GM18909 (cell line): ENCODE data around the gene TRIM54.
"Not testable (repeated sequence)": the region's sequence is repeated elsewhere in the genome, so short reads cannot be mapped to it uniquely, and the experiment has no call there.

Source experiments
- ATAC-seq: cut with Tn5 transposase; IDR thresholded peaks from one replicate; pipeline ENCODE4 v1.9.1; 2021; ENCODE audit warnings: mild to moderate bottlenecking; ENCODE audit not compliant: unreplicated experiment, poor library complexity

TRIM54 gene

GRCh38 chr2:27278010-27278409 lies 4.2 kb upstream of the TRIM54 start:
- no peak for ATAC-seq

DNA sequence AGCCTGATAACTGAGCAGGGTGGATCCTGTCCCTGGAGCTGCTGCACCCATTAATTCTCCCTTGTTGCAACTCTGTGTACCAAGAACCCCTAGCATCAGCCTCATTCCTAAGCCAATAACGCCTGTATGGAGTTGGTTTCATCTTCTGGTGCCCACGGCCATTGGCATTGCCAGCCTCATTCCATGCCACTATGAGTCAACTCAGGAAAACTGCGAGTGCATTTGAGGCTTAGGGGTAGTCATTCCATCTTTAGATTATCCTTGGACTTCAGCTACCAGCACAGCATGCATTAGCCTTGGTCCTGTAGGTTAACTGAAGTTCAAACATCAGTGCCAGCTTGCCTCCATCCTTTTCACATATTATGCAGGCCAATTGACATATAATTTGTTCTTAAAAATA lies 1.4 kb upstream of the TRIM54 start:
- no peak for ATAC-seq

GRCh38 chr2:27281442-27281841 lies 787 bp upstream of the TRIM54 start:
- no peak for ATAC-seq

- ATAC-seq = no peak
Observed at GRCh38 chr2:27282892-27283291, 663 bp downstream of the TRIM54 start.

DNA sequence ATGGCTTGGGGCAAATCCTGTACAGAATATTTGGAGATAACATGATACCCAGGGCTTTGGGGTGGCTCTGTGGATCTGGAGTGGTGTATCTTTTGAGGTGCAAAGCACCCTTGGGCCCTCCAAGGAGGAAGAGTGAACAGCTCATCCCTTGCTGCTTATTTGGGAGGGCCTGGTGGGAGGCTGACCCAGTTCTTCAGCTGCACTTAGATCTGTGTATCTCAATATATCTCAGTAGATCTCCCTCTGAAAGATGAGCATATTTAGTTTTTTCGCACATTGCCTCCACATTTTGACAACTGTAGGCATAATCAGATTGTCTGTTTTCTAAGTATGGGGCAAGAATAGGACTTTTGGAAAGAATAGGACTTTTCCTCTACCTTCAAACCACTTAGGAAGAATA lies 2.8 kb downstream of the TRIM54 start:
- no peak for ATAC-seq

GRCh38 chr2:27285481-27285880 lies 3.3 kb downstream of the TRIM54 start:
- ATAC-seq = no peak

- no peak for ATAC-seq
Observed at GRCh38 chr2:27288610-27289009, 6.4 kb downstream of the TRIM54 start.

DNA sequence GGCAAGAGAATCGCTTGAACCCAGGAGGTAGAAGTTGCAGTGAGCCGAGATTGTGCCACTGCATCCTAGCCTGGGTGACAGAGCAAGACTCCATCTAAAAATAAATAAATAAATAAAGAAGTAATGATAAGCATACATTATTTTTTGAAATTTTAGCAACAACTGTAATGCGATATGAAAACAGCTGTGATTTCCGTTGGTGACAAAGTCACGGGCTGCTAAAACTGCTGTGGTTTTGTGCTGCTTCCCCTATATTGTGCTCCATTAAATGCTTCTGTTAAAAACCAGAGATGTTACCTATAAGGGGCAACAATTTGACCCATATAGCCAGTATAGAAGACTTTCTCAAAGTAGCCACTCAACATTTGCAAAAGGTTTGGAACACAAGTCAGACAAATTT lies 8.3 kb downstream of the TRIM54 start:
- ATAC-seq = no peak

GRCh38 chr2:27291865-27292264 lies 9.6 kb downstream of the TRIM54 start:
- no peak for ATAC-seq

DNA sequence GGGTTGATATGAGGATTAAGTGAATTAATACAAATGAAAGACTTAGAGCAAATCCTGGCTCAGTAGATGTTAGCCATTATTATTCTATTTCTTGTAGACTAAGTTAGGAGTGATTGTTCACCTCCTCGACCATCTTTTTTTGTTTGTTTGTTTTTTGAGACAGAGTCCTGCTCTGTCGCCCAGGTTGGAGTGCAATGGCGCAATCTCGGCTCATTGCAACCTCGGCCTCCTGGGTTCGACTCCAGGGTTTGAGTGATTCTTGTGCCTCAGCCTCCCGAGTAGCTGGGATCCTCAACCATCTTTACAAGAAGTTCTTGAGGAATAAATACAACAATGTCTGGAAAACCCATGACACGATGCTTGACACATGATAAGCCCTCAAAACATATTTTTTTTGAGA lies 12.7 kb downstream of the TRIM54 start:
- no peak for ATAC-seq

- no peak for ATAC-seq
Observed at GRCh38 chr2:27296481-27296880, 14.3 kb downstream of the TRIM54 start.

GRCh38 chr2:27297195-27297594 lies 15.0 kb downstream of the TRIM54 start:
- ATAC-seq = no peak

DNA sequence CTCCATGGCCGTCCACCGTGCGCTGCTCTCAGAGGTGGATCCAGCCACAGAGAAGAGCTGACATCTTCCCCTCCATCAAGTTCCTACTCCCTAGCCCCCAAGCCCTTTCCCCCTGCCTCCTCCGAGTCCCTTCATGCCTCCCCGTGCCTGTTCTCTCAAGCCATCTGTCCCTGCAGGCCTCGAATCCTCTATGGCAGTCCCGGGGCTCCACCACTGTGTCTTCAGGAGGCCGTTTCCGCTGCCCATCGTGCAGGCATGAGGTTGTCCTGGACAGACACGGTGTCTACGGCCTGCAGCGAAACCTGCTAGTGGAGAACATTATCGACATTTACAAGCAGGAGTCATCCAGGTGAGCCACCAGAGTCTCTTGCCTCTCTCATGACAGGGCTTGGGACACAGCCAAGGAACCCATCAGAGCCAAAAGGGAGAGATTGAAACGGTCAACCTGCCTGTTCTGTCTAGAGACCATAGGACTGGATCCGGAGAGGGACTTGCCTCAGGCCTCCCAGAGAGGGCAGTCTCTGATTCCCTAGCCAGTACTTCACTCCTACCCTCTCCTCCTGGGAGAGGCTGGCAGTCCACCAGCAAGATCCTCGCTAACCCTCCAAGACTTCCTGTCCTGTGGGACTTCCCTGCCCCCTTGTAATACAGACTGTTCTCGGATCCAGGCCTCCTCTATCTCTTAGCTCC lies 16.3 kb downstream of the TRIM54 start:
- no peak for ATAC-seq

GRCh38 chr2:27300606-27301005 lies 18.4 kb downstream of the TRIM54 start:
- not testable (repeated sequence) for ATAC-seq

DNA sequence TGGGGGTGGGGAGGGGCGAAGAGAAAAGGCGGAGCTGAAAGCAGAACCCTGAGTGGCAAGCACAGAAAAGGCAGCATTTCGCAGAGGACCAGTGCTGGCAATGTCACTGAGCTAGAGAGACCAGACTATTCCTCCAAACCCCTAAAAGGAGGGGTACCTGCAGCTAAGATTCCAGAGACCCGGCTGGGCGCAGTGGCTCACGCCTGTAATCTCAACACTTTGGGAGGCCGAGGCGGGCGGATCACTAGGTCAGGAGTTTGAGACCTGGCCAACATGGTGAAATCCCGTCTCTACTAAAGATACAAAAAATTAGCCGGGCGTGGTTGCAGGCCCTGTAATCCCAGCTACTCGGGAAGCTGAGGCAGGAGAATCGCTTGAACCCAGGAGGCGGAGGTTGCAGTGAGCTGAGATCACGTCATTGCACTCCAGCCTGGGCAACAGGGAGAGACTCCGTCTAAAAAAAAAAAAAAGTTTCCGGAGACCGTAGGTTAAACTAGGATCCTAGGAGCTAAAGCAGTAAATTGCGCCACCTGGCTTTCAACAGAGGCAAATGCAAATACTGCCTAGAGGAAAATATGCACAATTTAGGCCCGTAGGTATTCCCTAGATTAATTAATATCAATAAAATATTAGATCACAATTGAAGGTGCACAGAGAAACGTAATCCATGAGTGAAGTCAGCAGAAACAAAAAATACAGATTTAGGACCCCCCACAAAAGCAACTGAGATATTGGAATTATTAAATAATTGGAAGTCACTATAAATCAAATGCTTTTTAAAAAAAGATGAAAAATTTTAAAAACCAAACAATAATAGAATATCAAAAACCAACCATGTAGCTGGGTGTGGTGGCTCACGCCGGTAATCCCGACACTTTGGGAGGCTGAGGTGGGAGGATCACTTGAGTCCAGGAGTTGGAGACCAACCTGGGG lies 21.1 kb downstream of the TRIM54 start:
- no peak for ATAC-seq

GRCh38 chr2:27304488-27305240 lies 22.4 kb downstream of the TRIM54 start:
- ATAC-seq = no peak

- no peak for ATAC-seq
Observed at GRCh38 chr2:27305516-27305915, 23.3 kb downstream of the TRIM54 start.

- no peak for ATAC-seq
Observed at GRCh38 chr2:27306136-27306535, 23.9 kb downstream of the TRIM54 start.

- ATAC-seq = no peak
Observed at GRCh38 chr2:27306573-27307286, 24.5 kb downstream of the TRIM54 start.

GRCh38 chr2:27307287-27307544 lies 25.0 kb downstream of the TRIM54 start:
- ATAC-seq = no peak
